T-helper 17 cell (primary cell): ENCODE measurements around the gene PRDX2. TPM values are rescaled to one million over a fixed set of nuclear protein-coding genes. Genes with fewer than 3 reads are reported as not detected.
A peak's percentile ranks its signal among the peaks of the same experiment; 100 is the strongest.

Source experiments
- ATAC-seq: fragments of 150-1000 bp; cut with Tn5 transposase; 2 replicates; pipeline ENCODE4 v1.10.0; 2021; ENCODE audit warnings: mild to moderate bottlenecking, moderate library complexity
- DNase-seq, 3 donors: peaks; one replicate each; pipeline versions ENCODE4 v3.0.0 to v3.0.0-alpha.2; 2020 to 2021
- H3K9me3 ChIP-seq: one replicate; pipeline ENCODE4 v1.7.0; 2013; ENCODE audit warnings: low read length, mild to moderate bottlenecking; ENCODE audit not compliant: control insufficient read depth, poor library complexity, severe bottlenecking
- H3K27ac Mint-ChIP-seq: one replicate; pipeline ENCODE4 v1.8.0; 2022; ENCODE audit warnings: mild to moderate bottlenecking, moderate library complexity, mixed read lengths
- H3K27me3 Mint-ChIP-seq: one replicate; pipeline ENCODE4 v1.8.0; 2022; ENCODE audit warnings: mixed read lengths
- H3K36me3 Mint-ChIP-seq: one replicate; pipeline ENCODE4 v1.8.0; 2022; ENCODE audit warnings: low read depth, mixed read lengths
- H3K4me1 Mint-ChIP-seq: one replicate; pipeline ENCODE4 v1.8.0; 2022; ENCODE audit warnings: mild to moderate bottlenecking, mixed read lengths
- H3K4me3 Mint-ChIP-seq: one replicate; pipeline ENCODE4 v1.8.0; 2022; ENCODE audit warnings: mild to moderate bottlenecking, moderate library complexity, mixed read lengths
- total RNA-seq, 4 donors: library from RNA in 2 of 4; stranded (reverse) in 2 of 4; gene quantifications; one replicate each; pipeline ENCODE4 v1.2.3 and lab custom pipeline; 2022 to 2026

The PRDX2 gene
- total RNA-seq, 2 donors from 2014 or later = 92.6 to 97.0 TPM

GRCh38 chr19:12786141-12786870 is 15.3 kb downstream of the PRDX2 start:
- Mint-ChIP-seq H3K27me3 (no peaks in the 10 kb centered on the region), H3K27ac (no peak overlapping the region), H3K4me1 (peaks cover 33% of the 10 kb centered on the region), H3K4me3 (no peak overlapping the region), H3K36me3 (no peaks in the 10 kb centered on the region)
- H3K9me3 ChIP-seq = no peaks in the 10 kb centered on the region
- no peak for DNase-seq
- ATAC-seq = no peak

DNA sequence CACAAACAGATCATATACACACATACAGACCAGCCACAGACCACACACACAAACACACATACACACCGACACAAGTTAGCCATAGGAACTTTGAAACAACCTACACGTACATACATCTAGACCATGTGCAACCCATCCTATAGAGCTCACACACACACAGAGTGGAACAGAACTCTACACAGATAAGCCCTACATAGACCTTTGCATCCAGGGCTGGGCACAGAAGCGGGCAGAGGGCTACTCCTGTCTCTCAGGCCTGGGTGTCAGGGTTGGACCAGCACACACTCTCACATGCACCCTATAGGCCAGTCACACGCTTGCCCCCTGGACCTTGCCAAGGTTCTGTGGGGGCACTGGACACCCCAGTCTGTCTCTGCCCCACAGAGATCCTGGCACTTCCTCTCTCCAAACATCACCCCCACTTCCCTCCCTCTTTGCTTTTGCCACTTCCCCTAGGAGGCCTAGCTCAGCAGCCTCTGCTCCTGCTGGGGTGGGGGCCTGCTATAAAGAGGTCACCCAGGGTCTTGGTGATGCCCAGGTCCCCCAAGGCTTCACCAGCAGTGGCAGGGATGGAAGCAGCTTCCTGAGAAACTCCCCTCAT is 16.1 kb downstream of the PRDX2 start:
- no peak overlapping the region for H3K27ac Mint-ChIP-seq
- no peaks in the 10 kb centered on the region for H3K27me3 Mint-ChIP-seq
- DNase-seq (no peak), ATAC-seq (no peak)
- peaks cover 25% of the 10 kb centered on the region for H3K4me1 Mint-ChIP-seq
- no peaks in the 10 kb centered on the region for H3K36me3 Mint-ChIP-seq
- no peak overlapping the region for H3K4me3 Mint-ChIP-seq
- H3K9me3 ChIP-seq = no peaks in the 10 kb centered on the region

DNA sequence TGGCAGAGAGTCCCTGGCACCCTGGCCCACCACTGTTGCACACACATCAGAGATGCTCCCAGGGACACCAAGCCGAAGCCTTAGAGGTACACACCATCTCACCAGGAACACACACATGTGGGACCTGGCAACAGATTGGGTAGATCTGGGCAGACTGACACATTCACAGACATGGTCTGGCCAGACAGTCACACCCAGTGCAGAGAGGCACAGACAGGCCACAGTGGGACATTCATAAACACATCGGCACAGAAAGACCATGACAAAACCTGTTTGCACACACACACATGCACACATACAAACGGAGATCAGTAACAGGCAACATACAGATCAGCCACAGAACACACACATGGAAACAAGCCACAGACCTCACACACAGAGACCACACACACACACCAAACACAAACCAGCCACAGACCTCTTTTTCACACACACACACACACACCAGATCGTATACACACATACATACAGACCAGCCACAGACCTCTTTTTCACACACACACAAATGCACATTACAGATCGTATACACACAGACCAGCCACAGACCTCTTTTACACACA is 16.6 kb downstream of the PRDX2 start:
- DNase-seq (peak in 1 of 3 donors; percentile 27), ATAC-seq (no peak)
- Mint-ChIP-seq H3K27me3 (no peaks in the 10 kb centered on the region), H3K27ac (no peak overlapping the region), H3K4me3 (no peak overlapping the region), H3K36me3 (no peaks in the 10 kb centered on the region), H3K4me1 (peaks cover 21% of the 10 kb centered on the region)
- no peaks in the 10 kb centered on the region for H3K9me3 ChIP-seq

- no peak overlapping the region for H3K4me3 Mint-ChIP-seq
- no peak overlapping the region for H3K27ac Mint-ChIP-seq
- peaks cover 22% of the 10 kb centered on the region for H3K4me1 Mint-ChIP-seq
- peak in 1 of 3 donors; percentile 19 for DNase-seq
- peak; percentile 4 for ATAC-seq
- no peaks in the 10 kb centered on the region for H3K9me3 ChIP-seq
- no peaks in the 10 kb centered on the region for H3K27me3 Mint-ChIP-seq
- no peaks in the 10 kb centered on the region for H3K36me3 Mint-ChIP-seq
These were observed 17.2 kb downstream of the PRDX2 start for GRCh38 chr19:12784394-12784870.

- no peak for ATAC-seq
- Mint-ChIP-seq H3K4me1 (peaks cover 21% of the 10 kb centered on the region), H3K4me3 (peak overlapping the region; percentile 91), H3K36me3 (no peaks in the 10 kb centered on the region), H3K27me3 (no peaks in the 10 kb centered on the region), H3K27ac (no peak overlapping the region)
- H3K9me3 ChIP-seq = no peaks in the 10 kb centered on the region
- DNase-seq = no peak
These were observed 17.7 kb downstream of the PRDX2 start for GRCh38 chr19:12783849-12784393.

DNA sequence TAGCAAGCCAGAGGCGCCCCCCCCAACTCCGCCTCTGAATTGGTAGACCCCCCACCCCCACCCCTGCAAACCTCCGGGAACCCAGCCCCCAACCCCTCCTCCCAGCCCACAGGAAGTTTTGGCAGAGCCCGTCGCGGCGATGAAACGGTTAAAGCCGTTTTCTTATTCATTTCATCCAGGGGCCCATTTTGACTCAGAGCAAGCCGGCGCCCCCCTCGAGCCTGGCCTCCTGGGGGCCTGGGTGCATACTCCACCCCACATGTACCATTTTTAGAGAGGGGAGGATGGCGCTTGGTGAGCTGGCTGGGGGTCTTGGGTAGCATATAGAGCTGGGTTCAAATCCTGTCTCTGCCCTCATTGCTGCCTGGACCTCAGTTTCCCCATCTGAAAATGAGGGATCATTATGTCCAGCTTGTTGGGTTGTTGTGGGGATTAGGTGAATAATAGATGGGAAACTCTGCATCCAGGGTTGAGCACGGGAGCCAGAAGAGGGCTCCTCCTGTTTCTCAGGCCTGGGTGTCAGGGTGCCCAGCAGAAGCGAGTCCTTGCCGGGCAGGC is 18.2 kb downstream of the PRDX2 start:
- no peaks in the 10 kb centered on the region for H3K27me3 Mint-ChIP-seq
- no peaks in the 10 kb centered on the region for H3K36me3 Mint-ChIP-seq
- peak in 1 of 3 donors; percentile 25 for DNase-seq
- H3K4me3 Mint-ChIP-seq = peak overlapping the region; percentile 91
- no peaks in the 10 kb centered on the region for H3K9me3 ChIP-seq
- H3K27ac Mint-ChIP-seq = no peak overlapping the region
- H3K4me1 Mint-ChIP-seq = peaks cover 22% of the 10 kb centered on the region
- ATAC-seq = no peak

- ATAC-seq = peak; percentile 69
- no peaks in the 10 kb centered on the region for H3K9me3 ChIP-seq
- no peak overlapping the region for H3K27ac Mint-ChIP-seq
- H3K4me1 Mint-ChIP-seq = peaks cover 22% of the 10 kb centered on the region
- H3K27me3 Mint-ChIP-seq = no peaks in the 10 kb centered on the region
- H3K4me3 Mint-ChIP-seq = peak overlapping the region; percentile 91
- no peaks in the 10 kb centered on the region for H3K36me3 Mint-ChIP-seq
- peak; percentile 90 to 95 (median 93) for DNase-seq
These were observed 18.9 kb downstream of the PRDX2 start for GRCh38 chr19:12782424-12783290.

- H3K27ac Mint-ChIP-seq = no peak overlapping the region
- H3K36me3 Mint-ChIP-seq = no peaks in the 10 kb centered on the region
- no peaks in the 10 kb centered on the region for H3K27me3 Mint-ChIP-seq
- DNase-seq = no peak
- peak overlapping the region; percentile 91 for H3K4me3 Mint-ChIP-seq
- peak; percentile 79 for ATAC-seq
- H3K9me3 ChIP-seq = no peaks in the 10 kb centered on the region
- peaks cover 24% of the 10 kb centered on the region for H3K4me1 Mint-ChIP-seq
These were observed 19.5 kb downstream of the PRDX2 start for GRCh38 chr19:12782174-12782423.

DNA sequence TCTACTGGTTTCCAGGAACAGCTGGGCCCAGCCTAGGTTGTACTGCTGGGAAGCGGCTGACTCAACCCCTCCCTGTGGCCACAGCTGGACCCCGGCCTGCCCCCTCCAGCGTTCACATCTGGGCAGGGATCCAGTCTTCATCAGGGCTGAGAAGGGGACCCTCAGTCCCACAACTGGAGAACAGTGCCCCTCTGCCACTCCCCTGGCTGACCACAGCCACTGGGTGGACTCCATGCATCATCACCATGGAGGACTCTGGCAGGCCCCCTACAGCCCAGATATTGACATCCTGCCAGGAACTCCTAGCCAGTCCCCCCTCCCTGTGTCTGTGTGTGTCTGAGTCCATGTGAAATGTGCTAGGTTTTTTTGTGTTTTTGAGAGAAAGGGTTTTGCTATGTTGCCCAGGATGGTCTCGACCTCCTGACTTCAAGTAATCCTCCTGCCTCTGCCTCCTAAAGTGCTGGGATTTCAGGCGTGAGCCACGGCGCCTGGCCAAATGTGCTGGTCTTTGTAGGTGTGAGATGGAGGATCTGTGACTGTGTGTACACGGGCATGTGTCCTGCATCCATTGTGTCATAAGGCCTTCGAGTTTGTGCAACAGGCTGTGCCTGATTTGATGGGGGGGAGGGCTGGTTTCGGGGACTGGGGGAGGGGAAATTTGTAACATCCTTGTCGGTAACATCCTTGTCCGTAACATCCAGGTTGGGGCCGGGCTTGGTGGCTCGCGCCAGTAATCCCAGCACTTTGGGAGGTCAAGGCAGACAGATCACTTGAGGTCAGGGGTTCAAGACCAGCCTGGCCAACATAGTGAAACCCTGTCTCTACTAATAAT is 22.2 kb downstream of the PRDX2 start:
- Mint-ChIP-seq H3K27ac (peak overlapping the region; percentile 96), H3K36me3 (no peaks in the 10 kb centered on the region), H3K4me3 (peak overlapping the region; percentile 63), H3K27me3 (no peaks in the 10 kb centered on the region), H3K4me1 (peaks cover 27% of the 10 kb centered on the region)
- no peaks in the 10 kb centered on the region for H3K9me3 ChIP-seq
- ATAC-seq = no peak
- DNase-seq = no peak

DNA sequence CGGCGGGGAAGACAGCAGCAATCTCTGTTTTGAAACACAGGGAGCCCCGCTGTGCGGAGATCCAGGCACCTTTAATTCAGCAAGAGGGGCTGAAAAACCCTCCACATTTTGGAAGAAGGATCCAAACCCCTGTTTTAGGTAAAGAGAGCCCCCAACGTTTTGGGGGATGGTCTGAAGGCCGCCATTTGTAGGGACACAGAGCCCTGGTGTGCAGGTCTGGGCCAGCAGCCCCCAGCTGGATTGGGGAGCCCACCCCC is 22.8 kb downstream of the PRDX2 start:
- Mint-ChIP-seq H3K27me3 (no peaks in the 10 kb centered on the region), H3K4me1 (peaks cover 27% of the 10 kb centered on the region), H3K4me3 (peak overlapping the region; percentile 92)

DNA sequence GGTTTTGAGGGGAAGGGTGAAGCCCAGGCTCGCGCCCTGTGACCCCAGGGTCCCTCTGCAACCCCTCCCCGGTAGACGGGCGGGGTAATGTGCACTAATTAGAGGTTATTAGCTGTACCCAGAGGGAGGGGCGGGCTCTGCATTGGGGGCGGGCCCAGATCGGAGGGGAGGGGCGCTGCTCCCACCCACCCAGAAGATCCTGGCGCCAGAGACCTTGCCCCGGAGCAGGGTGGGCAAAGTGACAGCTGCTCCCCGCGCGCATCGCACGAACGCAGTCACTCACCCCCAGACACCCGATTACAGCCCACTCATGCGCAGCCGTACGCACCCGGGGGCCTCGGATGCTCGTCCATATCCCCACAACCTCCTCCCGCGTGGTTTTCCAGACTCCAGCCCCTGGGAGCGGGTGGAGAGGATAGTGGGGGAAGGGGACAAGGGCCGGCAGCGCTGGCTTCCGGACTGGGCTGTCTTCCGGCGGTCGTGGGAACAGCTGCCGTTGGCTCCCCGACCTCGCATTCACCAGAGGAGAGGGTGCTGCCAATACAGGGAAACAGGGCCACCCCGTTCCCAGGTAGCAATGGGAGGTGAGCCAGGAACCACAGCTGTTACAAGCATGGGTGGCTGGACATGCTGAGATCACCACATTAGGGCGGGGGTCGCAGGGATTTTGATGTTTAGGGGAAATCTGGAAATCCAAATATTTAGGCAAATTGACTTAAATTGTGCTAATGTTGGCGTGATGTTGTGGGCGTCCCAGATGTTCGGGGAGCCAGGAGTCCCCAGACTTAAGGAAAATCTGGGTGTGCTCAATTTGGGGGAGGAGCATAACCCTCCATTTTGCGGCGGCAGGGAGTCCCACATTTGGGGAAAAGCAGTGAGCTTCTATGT is 23.3 kb downstream of the PRDX2 start:
- ATAC-seq (no peak), DNase-seq (peak in 2 of 3 donors; percentile 47 to 51)
- Mint-ChIP-seq H3K36me3 (peaks cover 2% of the 10 kb centered on the region), H3K27me3 (no peaks in the 10 kb centered on the region), H3K4me3 (peak overlapping the region; percentile 92), H3K27ac (peak overlapping the region; percentile 96), H3K4me1 (peaks cover 30% of the 10 kb centered on the region)
- H3K9me3 ChIP-seq = no peaks in the 10 kb centered on the region

More for the DNA sequence above, 22.8 kb downstream of the PRDX2 start:
- ATAC-seq = no peak
- H3K9me3 ChIP-seq = no peaks in the 10 kb centered on the region
- DNase-seq = no peak
- peak overlapping the region; percentile 96 for H3K27ac Mint-ChIP-seq
- H3K36me3 Mint-ChIP-seq = no peaks in the 10 kb centered on the region
